ENCODE data around the gene PRR5L.
A peak's percentile ranks its signal among the peaks of the same experiment; 100 is the strongest.

The PRR5L gene

DNA sequence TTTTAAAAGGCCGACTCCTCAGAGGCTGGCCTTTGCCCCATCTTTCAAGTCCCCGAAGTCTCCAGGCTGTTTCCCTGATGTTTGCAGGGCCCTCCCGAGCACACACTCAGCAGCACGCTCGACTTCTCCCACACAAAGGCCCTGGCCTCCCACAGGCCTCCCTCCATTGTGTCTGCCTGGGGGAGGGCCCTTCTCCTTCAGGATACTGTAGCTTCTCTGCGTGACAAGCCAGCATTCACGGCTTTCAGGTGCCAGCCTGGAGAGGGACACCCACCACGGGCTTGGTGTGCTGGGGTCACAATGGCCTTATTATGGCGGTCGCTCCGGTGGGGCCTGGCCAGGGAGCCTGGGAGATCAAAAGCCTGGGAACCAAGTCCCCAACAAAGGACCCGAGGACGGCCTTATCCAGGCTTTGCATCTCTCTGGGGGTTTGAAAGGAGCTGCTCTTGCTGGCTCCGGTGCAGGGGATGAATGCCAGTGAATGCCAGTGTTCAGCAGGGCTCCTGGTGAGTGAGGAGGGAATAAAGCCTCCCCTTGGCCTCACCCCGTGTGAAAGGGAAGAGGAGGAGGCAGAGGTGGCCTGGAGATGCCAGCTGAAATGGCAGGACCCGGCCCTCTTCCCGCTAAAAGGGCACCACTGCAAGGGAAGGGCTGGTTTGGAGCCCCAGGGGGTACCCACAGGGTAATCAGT lies 159.0 kb downstream of the PRR5L start:
- Histone ChIP-seq H3K4me1 (ENCODE audit: control insufficient read depth, insufficient read depth, low read length) (peaks cover 5% of the 10 kb centered on the region; the same call in 1 of the 2 replicates), H3K27ac (ENCODE audit: extremely low read depth, low read depth, low read length) (peak overlapping the region; percentile 74), H3K9me3 (ENCODE audit: control insufficient read depth, insufficient read depth, low read depth, low read length) (no peaks in the 10 kb centered on the region), H3K4me3 (ENCODE audit: low read depth, low read length) (no peak overlapping the region), H3K36me3 (ENCODE audit: control insufficient read depth in 2 of 2, insufficient read depth in 1 of 2, low read length in 2 of 2) (no peaks in the 10 kb centered on the region)
- ChIA-PET POLR2A (interaction anchor here (0.7 to 2.5 kb wide), 8 partner anchors 8 to 92 kb away, joined by 3 to 33 read pairs (median 6); partner anchors contain the start of gene TRAF6), CTCF (interaction anchor here (0.6 to 2.4 kb wide), 6 partner anchors 10 to 163 kb away, joined by 3 to 26 read pairs (median 8); no protein-coding TSS in a partner anchor)
- no peak for TF ChIP-seq ZBTB1 (tag by site-specific recombination; IDR thresholded peaks at IDR 0.05)
- peak; percentile 49 for TF ChIP-seq ZFHX2 (tag by site-specific recombination; conservative IDR thresholded peaks at IDR 0.05)
- TF ChIP-seq ZNF274 (IDR thresholded peaks at IDR 0.05; ENCODE audit: low read length) = no peak
- no peak for TF ChIP-seq ZNF274 (tag by site-specific recombination; IDR thresholded peaks at IDR 0.05; ENCODE audit: borderline replicate concordance)
- no peak for TF ChIP-seq ZSCAN4 (tag by site-specific recombination; IDR thresholded peaks at IDR 0.05)
- 0 out of 2 replicates have a peak, but pooled peaks have one; percentile 3 for TF ChIP-seq EGR2 (tag by site-specific recombination; IDR thresholded peaks at IDR 0.05; ENCODE audit: low read depth)
- peak; percentile 25 for TF ChIP-seq GLIS1 (tag by site-specific recombination; IDR thresholded peaks at IDR 0.05)
- no peak for TF ChIP-seq ZNF791 (tag by site-specific recombination; IDR thresholded peaks at IDR 0.05)
- no peak for TF ChIP-seq GLIS2 (tag by site-specific recombination; IDR thresholded peaks at IDR 0.05)
- no peak for TF ChIP-seq KLF7 (tag by site-specific recombination; IDR thresholded peaks at IDR 0.05; ENCODE audit: borderline replicate concordance)
- no peak for TF ChIP-seq TRIM28 (IDR thresholded peaks at IDR 0.05; ENCODE audit: borderline replicate concordance, low read length)
- no peak for TF ChIP-seq ZNF585B (tag by site-specific recombination; IDR thresholded peaks at IDR 0.05)
- no peak for TF ChIP-seq ZNF488 (tag by site-specific recombination; IDR thresholded peaks at IDR 0.05)
- no peak for TF ChIP-seq ZXDB (tag by site-specific recombination; IDR thresholded peaks at IDR 0.05)
- no peak for TF ChIP-seq ZNF621 (tag by site-specific recombination; IDR thresholded peaks at IDR 0.05)
- no peak for TF ChIP-seq ZNF214 (tag by site-specific recombination; IDR thresholded peaks at IDR 0.05; ENCODE audit: borderline replicate concordance)
- no peak for TF ChIP-seq ZEB2 (tag by site-specific recombination; IDR thresholded peaks at IDR 0.05)
- TF ChIP-seq ZIC2 (tag by site-specific recombination; IDR thresholded peaks at IDR 0.05) = peak; percentile 41
- TF ChIP-seq BCL11B (tag by site-specific recombination; IDR thresholded peaks at IDR 0.05; ENCODE audit: low read depth) = no peak
- TF ChIP-seq ZNF239 (tag by site-specific recombination; IDR thresholded peaks at IDR 0.05) = no peak
- no peak for TF ChIP-seq ZBTB6 (tag by site-specific recombination; IDR thresholded peaks at IDR 0.05)
- TF ChIP-seq ZNF280D (tag by site-specific recombination; IDR thresholded peaks at IDR 0.05) = no peak
- no peak for TF ChIP-seq ZSCAN5A (tag by site-specific recombination; IDR thresholded peaks at IDR 0.05)
- no peak for TF ChIP-seq ZNF560 (tag by site-specific recombination; IDR thresholded peaks at IDR 0.05; ENCODE audit: borderline replicate concordance)
- TF ChIP-seq ZNF561 (tag by site-specific recombination; IDR thresholded peaks at IDR 0.05; ENCODE audit: borderline replicate concordance) = no peak
- no peak for TF ChIP-seq ZNF138 (tag by site-specific recombination; IDR thresholded peaks at IDR 0.05; ENCODE audit: borderline replicate concordance)
- no peak for TF ChIP-seq RBAK (tag by site-specific recombination; IDR thresholded peaks at IDR 0.05)
- no peak for TF ChIP-seq ZNF76 (tag by site-specific recombination; IDR thresholded peaks at IDR 0.05; ENCODE audit: borderline replicate concordance, low read depth)
- TF ChIP-seq ZNF302 (tag by site-specific recombination; IDR thresholded peaks at IDR 0.05; ENCODE audit: low read depth) = no peak

Data from HEK293 (cell line).